HepG2 (cell line): ENCODE data around the gene PROC. TPM values are rescaled to one million over a fixed set of nuclear protein-coding genes. Genes with fewer than 3 reads are reported as not detected.

ENCODE experiments used
- ARID3A ChIP-seq: IDR thresholded peaks from 2 replicates; pipeline ENCODE4 v1.6.1; 2012; ENCODE audit warnings: low read depth, low read length, improper control_type of control experiment
- CREB1 ChIP-seq, 2 experiments: fragments of 450-650 bp in 1 of 2; IDR thresholded peaks; 2 replicates each; pipeline ENCODE4 v1.6.1; 2016 to 2017; ENCODE audit warnings: control low read depth in 1 of 2, mild to moderate bottlenecking in 1 of 2, missing compliant biosample characterization in 1 of 2, missing genetic modification characterization in 1 of 2
- ETV6 ChIP-seq: sonication (generic); formaldehyde crosslinking; conservative IDR thresholded peaks from 2 replicates; pipeline ENCODE4 v1.4.0; 2020; ENCODE audit warnings: missing genetic modification reagents
- ISL2 ChIP-seq: sonication (generic); formaldehyde crosslinking; IDR thresholded peaks from 2 replicates; pipeline ENCODE4 v1.5.0; 2020; ENCODE audit warnings: missing genetic modification reagents
- KIAA2018 ChIP-seq: sonication (generic); formaldehyde crosslinking; IDR thresholded peaks from 2 replicates; pipeline ENCODE4 v1.5.0; 2020; ENCODE audit warnings: mild to moderate bottlenecking, missing genetic modification reagents, borderline replicate concordance
- MED1 ChIP-seq: sonication (generic); formaldehyde crosslinking; IDR thresholded peaks from 2 replicates; pipeline ENCODE4 v1.4.0; 2020; ENCODE audit warnings: missing genetic modification reagents
- PCBP1 ChIP-seq: fragments of 200-400 bp; formaldehyde crosslinking; IDR thresholded peaks from 2 replicates; pipeline ENCODE4 v1.6.1; 2017; ENCODE audit warnings: mild to moderate bottlenecking, low read depth, low read length, borderline replicate concordance
- PHF21A ChIP-seq: sonication (generic); formaldehyde crosslinking; IDR thresholded peaks from 2 replicates; pipeline ENCODE4 v1.5.0; 2020; ENCODE audit warnings: mild to moderate bottlenecking, missing genetic modification reagents
- RNF2 ChIP-seq: fragments of 450-650 bp; conservative IDR thresholded peaks from 2 replicates; pipeline ENCODE4 v1.6.1; 2016; ENCODE audit warnings: low read depth
- SMAD9 ChIP-seq: sonication (generic); formaldehyde crosslinking; IDR thresholded peaks from 2 replicates; pipeline ENCODE4 v1.5.1; 2020; ENCODE audit warnings: mild to moderate bottlenecking, missing genetic modification reagents
- THAP11 ChIP-seq: IDR thresholded peaks from 2 replicates; pipeline ENCODE4 v1.6.1; 2016; ENCODE audit warnings: missing biosample characterization, missing genetic modification reagents
- ZBTB33 ChIP-seq: sonication (generic); formaldehyde crosslinking; IDR thresholded peaks from 2 replicates; pipeline ENCODE4 v1.4.0; 2020; ENCODE audit warnings: missing genetic modification reagents
- ZMYM4 ChIP-seq: sonication (generic); formaldehyde crosslinking; IDR thresholded peaks from 2 replicates; pipeline ENCODE4 v1.8.1; 2023; ENCODE audit warnings: mild to moderate bottlenecking, missing genetic modification reagents
- polyA plus RNA-seq, 8 experiments: library from polyadenylated mRNA; depleted of rRNA in 3 of 8; stranded (reverse) in 7 of 8; unstranded in 1 of 8; fragments of >200 nt; fragmentation: Illumina TruSeq in 4 of 8; extraction: Trizol in 4 of 8; gene quantifications; 2 replicates each; pipeline versions ENCODE4 v1.2.1 to v1.2.3, GENCODE V29; 2011 to 2016; ENCODE audit warnings: low read depth in 4 of 8, missing spikeins in 1 of 8, mixed read lengths in 1 of 8; ENCODE audit not compliant: insufficient read depth in 1 of 8
- total RNA-seq, 5 experiments: library from RNA; depleted of rRNA; stranded (reverse); fragments of >200 nt; fragmentation: Illumina TruSeq; extraction: Trizol; gene quantifications; 2 replicates each; pipeline ENCODE4 v1.2.3, GENCODE V29; 2016; ENCODE audit warnings: low read depth in 1 of 5

The PROC gene
- total and polyA plus RNA-seq, 2 of the 13 experiments (the other 11 are each of a cell fraction or from before 2014, with no cell fraction given) = 134 to 185 TPM

- TF ChIP-seq KIAA2018 (no peak), ZMYM4 (no peak), ARID3A (no peak), PHF21A (CRISPR knock-in tag) (peak; percentile 33), PCBP1 (no peak), ISL2 (CRISPR knock-in tag) (peak; percentile 86), ZBTB33 (CRISPR knock-in tag) (no peak), SMAD9 (no peak), MED1 (peak; percentile 32; the same call in 1 of the 2 replicates), ETV6 (CRISPR knock-in tag) (no peak), CREB1 (IDR thresholded peaks at IDR 0.05) (peak; percentile 72), CREB1 (CRISPR knock-in tag; IDR thresholded peaks at IDR 0.05) (no peak; the same call in 1 of the 2 replicates), RNF2 (no peak), THAP11 (CRISPR knock-in tag) (peak; percentile 24; the same call in 1 of the 2 replicates)
Measured at GRCh38 chr2:127410871-127411652, 7.2 kb upstream of the PROC start (continued).
